ACC112 (cell line): ENCODE measurements around the gene MAFB.
A peak's percentile ranks its signal among the peaks of the same experiment; 100 is the strongest.

Experiments
- H2AFZ ChIP-seq: fragments of 200-600 bp; sonication (generic); one replicate; pipeline ENCODE4 v1.6.0; 2017; ENCODE audit warnings: antibody characterized with exemption, low read length; ENCODE audit not compliant: unreplicated experiment
- H3K27ac ChIP-seq: fragments of 200-600 bp; sonication (generic); 2 replicates; pipeline ENCODE4 v1.5.1; 2014; ENCODE audit warnings: low read depth, mild to moderate bottlenecking, antibody characterized with exemption, low read length, moderate library complexity
- H3K27me3 ChIP-seq: fragments of 200-600 bp; sonication (generic); 2 replicates; pipeline ENCODE4 v1.6.1; 2014; ENCODE audit warnings: mild to moderate bottlenecking, antibody characterized with exemption, low read length, moderate library complexity, mixed read lengths; ENCODE audit not compliant: insufficient read depth
- H3K36me3 ChIP-seq: fragments of 200-600 bp; sonication (generic); 2 replicates; pipeline ENCODE4 v1.6.1; 2016; ENCODE audit warnings: mild to moderate bottlenecking, antibody characterized with exemption, low read length, moderate library complexity, mixed read lengths; ENCODE audit not compliant: insufficient read depth
- H3K4me1 ChIP-seq: fragments of 200-600 bp; sonication (generic); one replicate; pipeline ENCODE4 v1.6.1; 2016; ENCODE audit warnings: low read length, mixed read lengths; ENCODE audit not compliant: insufficient read depth, unreplicated experiment, control insufficient read depth
- H3K4me3 ChIP-seq: fragments of 200-600 bp; sonication (generic); 2 replicates; pipeline ENCODE4 v1.5.1; 2014; ENCODE audit warnings: mild to moderate bottlenecking, low read depth, low read length
- H3K79me2 ChIP-seq: fragments of 200-600 bp; sonication (generic); one replicate; pipeline ENCODE4 v1.6.0; 2016; ENCODE audit warnings: low read length; ENCODE audit not compliant: control insufficient read depth, unreplicated experiment, insufficient read depth

The MAFB gene

DNA sequence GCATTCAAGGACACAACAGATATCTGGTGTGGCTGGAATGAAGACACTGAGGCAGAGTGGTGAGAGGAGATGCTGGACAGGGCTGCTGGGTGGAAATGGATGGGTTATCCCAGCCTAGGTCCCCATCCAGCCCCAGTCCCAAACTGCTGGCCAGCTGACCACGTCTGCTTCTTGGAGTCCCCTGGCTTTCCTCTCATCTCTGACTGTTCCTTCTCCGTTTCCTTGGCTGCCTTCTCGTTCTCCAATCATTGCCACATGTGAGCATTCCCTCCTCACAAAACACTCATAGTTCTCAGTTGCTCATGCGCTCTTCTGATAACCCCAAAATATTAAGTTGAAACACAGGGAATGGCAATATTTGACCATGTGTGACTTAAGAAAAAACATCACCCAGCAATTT, 31.5 kb downstream of the MAFB start:
- peaks cover 7% of the 10 kb centered on the region; the same call in 1 of the 2 replicates for H3K27me3 ChIP-seq
- no peak overlapping the region for H2AFZ ChIP-seq
- H3K79me2 ChIP-seq, result no peaks in the 10 kb centered on the region
- no peaks in the 10 kb centered on the region for H3K36me3 ChIP-seq
- H3K4me3 ChIP-seq, result no peak overlapping the region
- H3K4me1 ChIP-seq, result no peaks in the 10 kb centered on the region
- no peak overlapping the region for H3K27ac ChIP-seq

DNA sequence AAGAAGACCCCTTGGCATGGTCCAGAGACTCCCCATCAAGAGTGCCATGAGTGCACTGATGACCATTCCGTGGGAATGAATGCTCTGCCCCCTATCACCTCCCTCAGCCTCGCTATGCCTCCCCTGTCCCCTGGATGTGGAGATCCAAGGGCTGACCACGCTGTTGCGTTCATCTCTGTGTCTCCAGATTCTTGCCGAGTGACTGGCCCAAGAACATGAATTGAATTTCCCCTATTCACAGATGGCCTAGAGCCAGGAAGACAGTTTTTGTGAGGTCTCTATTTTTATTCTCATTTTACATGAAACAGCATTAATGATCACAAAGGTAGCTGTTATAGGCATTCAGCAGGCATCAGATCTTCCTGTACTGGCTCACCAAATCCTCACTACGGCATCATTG, 33.6 kb downstream of the MAFB start:
- no peak overlapping the region for H3K27ac ChIP-seq
- no peak overlapping the region for H2AFZ ChIP-seq
- no peaks in the 10 kb centered on the region for H3K36me3 ChIP-seq
- peaks cover 7% of the 10 kb centered on the region; the same call in 1 of the 2 replicates for H3K27me3 ChIP-seq
- H3K4me3 ChIP-seq, result no peak overlapping the region
- H3K79me2 ChIP-seq, result no peaks in the 10 kb centered on the region
- peaks cover 4% of the 10 kb centered on the region for H3K4me1 ChIP-seq

DNA sequence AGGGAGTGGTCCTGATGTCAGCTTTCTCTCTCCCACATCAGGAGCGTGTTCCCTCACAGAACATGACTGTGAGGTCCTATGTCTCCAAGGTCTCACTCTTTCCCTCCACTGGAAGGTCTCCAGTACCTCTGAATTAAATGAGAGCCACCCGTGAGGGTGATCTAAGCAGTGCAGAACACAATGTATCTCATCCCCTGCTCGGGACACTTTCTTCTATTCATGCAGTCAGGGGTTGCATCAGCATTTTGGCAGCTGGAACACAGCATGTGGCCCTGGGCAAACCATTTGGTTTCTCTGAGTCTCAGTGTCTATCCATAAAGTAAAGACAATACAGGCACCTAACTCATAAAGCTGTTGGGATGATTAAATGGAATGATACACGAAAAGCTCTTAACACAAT, 34.2 kb downstream of the MAFB start:
- Histone ChIP-seq H3K27me3 (peaks cover 6% of the 10 kb centered on the region; the same call in 1 of the 2 replicates), H3K36me3 (no peaks in the 10 kb centered on the region), H2AFZ (no peak overlapping the region), H3K79me2 (no peaks in the 10 kb centered on the region), H3K4me1 (peaks cover 4% of the 10 kb centered on the region), H3K4me3 (no peak overlapping the region), H3K27ac (no peak overlapping the region)

DNA sequence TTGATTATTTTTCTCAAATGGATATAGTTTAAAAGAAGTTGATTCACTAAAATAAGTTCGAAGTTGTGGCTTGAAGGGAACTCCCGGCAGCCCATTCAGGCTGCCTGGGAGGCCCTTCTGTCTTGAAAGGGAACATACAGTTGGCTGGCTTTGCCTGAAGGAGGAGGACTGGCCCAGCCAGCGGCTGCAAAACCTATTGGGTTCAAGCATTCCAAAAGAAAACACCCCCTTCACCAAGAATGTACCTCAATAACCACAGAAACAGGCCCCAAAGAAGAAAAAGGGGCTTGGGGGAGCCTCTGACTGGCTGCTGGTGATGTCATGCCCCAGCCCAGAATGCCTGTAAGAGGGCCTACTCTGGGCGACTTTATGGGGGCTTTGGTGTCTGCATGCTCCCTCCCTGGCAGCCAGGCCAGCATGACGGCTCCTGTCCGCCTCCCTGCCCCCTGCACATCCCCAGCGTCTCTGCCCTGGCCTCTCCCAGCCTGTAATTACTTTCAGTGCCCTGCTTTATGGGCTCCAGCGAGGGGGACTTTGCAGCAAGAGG, 36.5 kb downstream of the MAFB start:
- H3K79me2 ChIP-seq, result no peaks in the 10 kb centered on the region
- H2AFZ ChIP-seq, result no peak overlapping the region
- peaks cover 4% of the 10 kb centered on the region for H3K4me1 ChIP-seq
- no peaks in the 10 kb centered on the region for H3K36me3 ChIP-seq
- no peak overlapping the region for H3K4me3 ChIP-seq
- no peaks in the 10 kb centered on the region for H3K27me3 ChIP-seq
- H3K27ac ChIP-seq, result no peak overlapping the region

DNA sequence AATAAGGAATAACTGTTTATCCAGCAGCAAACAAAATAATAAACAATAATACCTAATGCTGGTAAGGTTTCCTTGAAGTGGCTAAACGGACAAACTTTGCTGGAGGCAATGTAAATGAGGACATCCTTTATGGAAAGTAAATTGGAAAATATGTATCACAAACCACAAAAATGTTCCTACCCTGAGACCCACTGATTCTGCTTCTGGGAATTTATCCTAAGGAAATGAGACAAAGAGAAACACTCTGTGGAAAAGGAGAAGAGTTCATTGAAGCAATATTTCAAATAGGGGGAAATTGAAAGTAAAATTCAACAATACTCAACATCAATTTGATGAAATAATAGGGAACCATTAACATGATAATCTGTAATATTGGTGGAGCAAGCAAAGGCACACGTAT, 37.9 kb downstream of the MAFB start:
- Histone ChIP-seq H3K27me3 (no peaks in the 10 kb centered on the region), H3K79me2 (no peaks in the 10 kb centered on the region), H3K4me3 (no peak overlapping the region; the same call in 1 of the 2 replicates), H3K36me3 (no peaks in the 10 kb centered on the region), H3K4me1 (peaks cover 4% of the 10 kb centered on the region), H2AFZ (no peak overlapping the region), H3K27ac (peak overlapping the region; percentile 33)

DNA sequence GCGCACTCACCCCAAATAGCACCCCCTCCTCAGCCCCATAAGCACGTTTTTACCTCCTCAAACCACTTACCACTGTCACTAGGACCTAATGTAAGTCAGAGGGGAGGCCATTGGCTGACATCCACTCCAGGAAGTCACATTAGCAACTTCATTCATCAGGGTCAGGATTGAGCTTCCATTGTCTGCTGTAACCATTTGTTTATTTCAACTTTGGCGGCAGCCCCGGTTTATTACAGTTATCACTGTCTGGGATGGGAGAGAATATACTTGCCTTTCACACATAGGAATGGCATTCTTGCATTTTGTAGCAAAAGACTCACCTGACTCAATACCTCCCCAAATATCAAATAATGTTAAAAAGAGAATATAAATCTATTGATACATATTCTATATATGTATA, 38.3 kb downstream of the MAFB start:
- no peak overlapping the region for H2AFZ ChIP-seq
- no peaks in the 10 kb centered on the region for H3K79me2 ChIP-seq
- H3K27me3 ChIP-seq, result no peaks in the 10 kb centered on the region
- no peak overlapping the region for H3K4me3 ChIP-seq
- no peaks in the 10 kb centered on the region for H3K36me3 ChIP-seq
- peaks cover 4% of the 10 kb centered on the region for H3K4me1 ChIP-seq
- H3K27ac ChIP-seq, result no peak overlapping the region

DNA sequence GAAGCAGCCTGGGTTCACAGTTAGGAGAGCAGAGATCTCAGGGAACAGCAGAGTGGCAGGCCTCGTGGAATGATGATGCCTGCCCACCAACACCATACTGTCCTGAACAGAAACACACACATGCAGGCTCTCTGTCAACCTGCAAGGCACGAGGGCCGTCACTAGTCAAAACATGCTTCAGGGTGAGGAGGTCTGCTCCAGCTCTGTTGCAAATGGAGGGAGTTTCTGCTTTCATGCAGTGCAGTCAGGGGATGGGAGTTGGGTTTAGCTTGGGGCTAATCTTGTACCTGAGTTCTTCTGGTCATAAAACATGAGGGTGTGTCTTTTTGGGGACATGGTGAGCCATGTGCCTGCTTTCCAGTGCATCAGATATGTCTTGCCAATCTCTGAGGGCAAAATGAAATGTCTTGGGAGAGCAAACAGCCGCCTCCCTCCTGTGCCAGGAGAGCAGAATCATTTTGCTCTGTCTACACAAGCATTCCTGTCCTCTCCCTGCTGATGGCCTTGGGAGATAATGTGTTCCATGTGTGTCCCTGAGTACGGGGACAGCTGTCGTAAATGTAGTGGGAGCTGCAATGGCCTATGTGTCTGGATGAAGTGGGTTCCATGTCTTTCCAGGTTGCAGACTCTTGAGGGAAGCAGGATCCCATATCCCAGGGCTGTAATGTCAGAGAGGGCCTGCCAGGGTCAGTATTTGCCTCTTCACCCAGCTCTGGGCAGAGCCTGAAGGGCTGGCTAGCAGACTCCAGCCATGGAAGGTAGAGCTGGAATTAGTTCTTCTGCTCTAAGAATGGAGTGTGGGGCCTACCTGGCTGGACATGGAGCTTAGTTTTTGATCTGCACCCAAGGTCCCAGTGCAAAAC, 40.6 kb downstream of the MAFB start:
- peaks cover 7% of the 10 kb centered on the region for H3K4me1 ChIP-seq
- no peak overlapping the region for H2AFZ ChIP-seq
- H3K27ac ChIP-seq, result no peak overlapping the region
- no peaks in the 10 kb centered on the region for H3K79me2 ChIP-seq
- no peaks in the 10 kb centered on the region for H3K36me3 ChIP-seq
- no peak overlapping the region for H3K4me3 ChIP-seq
- no peaks in the 10 kb centered on the region for H3K27me3 ChIP-seq

DNA sequence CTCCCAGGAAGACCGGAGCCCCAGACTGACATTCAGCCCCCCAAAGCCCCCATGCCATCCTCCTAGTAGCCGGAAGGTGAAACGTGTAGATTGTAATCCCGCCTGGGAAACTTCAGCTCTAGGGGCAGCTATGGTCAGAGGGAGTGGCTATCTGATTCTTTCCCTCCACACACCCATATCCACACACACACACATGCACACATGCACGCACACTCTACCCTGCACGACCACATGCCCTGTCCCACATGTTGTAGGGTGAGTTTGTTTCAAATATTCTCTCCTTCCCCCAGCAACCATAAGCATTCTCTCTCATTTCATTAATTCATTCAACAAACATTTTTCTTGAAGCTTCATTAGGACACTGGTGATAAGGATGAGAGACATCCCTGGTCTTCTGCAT, 42.2 kb downstream of the MAFB start:
- H2AFZ ChIP-seq, result no peak overlapping the region
- peaks cover 7% of the 10 kb centered on the region for H3K4me1 ChIP-seq
- no peak overlapping the region for H3K27ac ChIP-seq
- no peaks in the 10 kb centered on the region for H3K27me3 ChIP-seq
- no peak overlapping the region for H3K4me3 ChIP-seq
- H3K36me3 ChIP-seq, result no peaks in the 10 kb centered on the region
- no peaks in the 10 kb centered on the region for H3K79me2 ChIP-seq

DNA sequence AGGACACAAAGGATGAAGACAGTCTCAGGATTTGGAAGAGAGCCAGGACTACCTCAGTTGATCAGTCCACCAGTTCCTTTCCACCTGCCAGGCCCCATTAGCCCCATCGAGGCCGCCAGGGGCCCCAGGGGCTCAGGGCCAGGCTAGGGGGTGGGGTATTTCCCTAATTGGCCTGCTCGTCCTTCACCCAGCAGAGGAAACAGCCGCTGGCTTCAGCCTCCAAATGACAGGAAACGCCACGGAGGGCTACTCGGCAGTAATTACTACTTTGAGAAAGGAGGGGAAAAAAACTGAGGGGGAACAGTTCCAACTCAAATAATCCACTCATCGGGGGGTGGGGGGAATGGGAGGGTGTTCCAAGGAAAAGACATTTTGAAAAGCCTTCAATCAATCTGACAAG, 42.7 kb downstream of the MAFB start:
- H3K4me3 ChIP-seq, result no peak overlapping the region
- H3K27ac ChIP-seq, result no peak overlapping the region
- H3K36me3 ChIP-seq, result no peaks in the 10 kb centered on the region
- H2AFZ ChIP-seq, result no peak overlapping the region
- H3K4me1 ChIP-seq, result peaks cover 4% of the 10 kb centered on the region
- no peaks in the 10 kb centered on the region for H3K79me2 ChIP-seq
- H3K27me3 ChIP-seq, result no peaks in the 10 kb centered on the region

DNA sequence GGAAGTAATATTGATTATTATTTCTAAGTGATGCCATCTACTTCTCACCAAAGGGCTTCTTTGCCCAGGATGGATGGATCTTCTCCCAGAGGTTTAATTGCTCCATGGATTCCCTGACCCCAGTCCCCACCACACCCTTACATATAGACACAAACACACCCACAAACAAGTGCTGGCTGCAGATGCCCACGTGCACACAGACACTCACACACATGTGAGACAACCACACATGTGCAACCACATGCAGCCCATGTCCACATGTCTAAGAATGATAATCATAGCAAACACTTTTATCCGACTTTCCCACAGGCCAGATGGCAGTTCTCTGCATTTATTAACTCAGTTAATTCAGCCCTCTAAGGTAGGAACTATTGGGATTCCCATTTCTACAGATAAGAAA, 44.2 kb downstream of the MAFB start:
- H3K27me3 ChIP-seq, result no peaks in the 10 kb centered on the region
- no peaks in the 10 kb centered on the region for H3K79me2 ChIP-seq
- H3K4me3 ChIP-seq, result no peak overlapping the region
- H3K27ac ChIP-seq, result no peak overlapping the region
- peaks cover 4% of the 10 kb centered on the region for H3K4me1 ChIP-seq
- H2AFZ ChIP-seq, result no peak overlapping the region
- no peaks in the 10 kb centered on the region for H3K36me3 ChIP-seq

DNA sequence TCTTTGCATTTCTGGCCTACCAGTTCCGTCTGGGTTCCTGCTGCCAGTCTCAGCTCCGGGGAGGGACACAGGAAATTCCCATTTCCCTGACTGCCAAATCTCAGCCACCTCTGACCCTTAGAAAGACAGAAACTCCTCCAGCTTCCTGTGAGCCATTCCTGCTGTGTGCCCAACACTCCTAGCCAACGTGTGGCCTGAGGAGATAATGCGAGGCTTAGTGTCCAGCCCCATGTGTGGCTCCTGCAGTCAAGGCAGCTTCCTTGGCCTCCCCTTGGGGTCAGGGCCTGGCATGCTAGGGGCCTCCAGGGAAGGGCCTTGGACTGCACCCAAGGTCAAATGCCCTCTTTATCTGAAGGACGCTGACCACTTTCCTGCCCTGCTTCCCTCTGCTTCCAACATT, 45.1 kb downstream of the MAFB start:
- Histone ChIP-seq H2AFZ (no peak overlapping the region), H3K4me3 (no peak overlapping the region), H3K36me3 (no peaks in the 10 kb centered on the region)

More for the DNA sequence above, 45.1 kb downstream of the MAFB start:
- Histone ChIP-seq H3K27ac (no peak overlapping the region), H3K79me2 (no peaks in the 10 kb centered on the region), H3K27me3 (no peaks in the 10 kb centered on the region), H3K4me1 (peaks cover 4% of the 10 kb centered on the region)
